NB4 (cell line): Measurements from ENCODE around the gene ISOC1.

Experiments used
- CTCF ChIP-seq: IDR thresholded peaks from one replicate; pipeline ENCODE4 v1.5.1; 2012; ENCODE audit warnings: low read depth, low read length
- POLR2A ChIP-seq: IDR thresholded peaks from 2 replicates; pipeline ENCODE4 v1.6.1; 2011; ENCODE audit warnings: mild to moderate bottlenecking; ENCODE audit not compliant: insufficient read length; ENCODE audit errors: extremely low read depth

- TF ChIP-seq CTCF (no peak), POLR2A (no peak)
These were observed 37.2 kb upstream of the ISOC1 start for GRCh38 chr5:129057329-129057728.
